ENCODE results near the gene WWOX.

The WWOX gene

GRCh38 chr16:78228704-78229103 lies 129.2 kb downstream of the WWOX start:
- no peak for DNase-seq

- DNase-seq = no peak
Measured at GRCh38 chr16:78230832-78231231, 131.4 kb downstream of the WWOX start.

- DNase-seq = peak; percentile 70
Measured at GRCh38 chr16:78235168-78235800, 135.8 kb downstream of the WWOX start.

GRCh38 chr16:78235876-78236275 lies 136.4 kb downstream of the WWOX start:
- no peak for DNase-seq

- DNase-seq = no peak
Measured at GRCh38 chr16:78237841-78238240, 138.4 kb downstream of the WWOX start.

GRCh38 chr16:78240459-78241222 lies 141.2 kb downstream of the WWOX start:
- DNase-seq = no peak

- DNase-seq = peak; percentile 18
Measured at GRCh38 chr16:78242239-78242630, 142.8 kb downstream of the WWOX start.

- no peak for DNase-seq
Measured at GRCh38 chr16:78244131-78244895, 144.9 kb downstream of the WWOX start.

- DNase-seq = no peak
Measured at GRCh38 chr16:78246559-78246958, 147.1 kb downstream of the WWOX start.

GRCh38 chr16:78249056-78249455 lies 149.6 kb downstream of the WWOX start:
- DNase-seq = no peak

GRCh38 chr16:78249832-78250231 lies 150.4 kb downstream of the WWOX start:
- DNase-seq = no peak

- DNase-seq = no peak
Measured at GRCh38 chr16:78251115-78251514, 151.7 kb downstream of the WWOX start.

GRCh38 chr16:78252757-78253156 lies 153.3 kb downstream of the WWOX start:
- DNase-seq = no peak

- no peak for DNase-seq
Measured at GRCh38 chr16:78254841-78255240, 155.4 kb downstream of the WWOX start.

- peak; percentile 8 for DNase-seq
Measured at GRCh38 chr16:78256686-78257375, 157.4 kb downstream of the WWOX start.

GRCh38 chr16:78257376-78257728 lies 157.9 kb downstream of the WWOX start:
- DNase-seq = peak; percentile 41

GRCh38 chr16:78258375-78259065 lies 159.1 kb downstream of the WWOX start:
- no peak for DNase-seq

GRCh38 chr16:78259873-78260272 lies 160.4 kb downstream of the WWOX start:
- DNase-seq = no peak

GRCh38 chr16:78264642-78265041 lies 165.2 kb downstream of the WWOX start:
- DNase-seq = no peak

GRCh38 chr16:78269256-78269655 lies 169.8 kb downstream of the WWOX start:
- no peak for DNase-seq

- no peak for DNase-seq
Measured at GRCh38 chr16:78271981-78272380, 172.5 kb downstream of the WWOX start.

GRCh38 chr16:78274771-78275170 lies 175.3 kb downstream of the WWOX start:
- no peak for DNase-seq

All from fibroblast of skin of back (primary cell).